MCF 10A (cell line): ENCODE measurements around the gene IZUMO1. TPM values are rescaled to one million over a fixed set of nuclear protein-coding genes. Genes with fewer than 3 reads are reported as not detected.

ENCODE experiments used
- BruUV-seq: library from RNA; stranded (reverse); fragments of 400-500 nt; replicated peaks from 2 replicates; lab custom pipeline; 2021; lab: Mats Ljungman, UMichigan
- CTCF ChIA-PET: fragments of 300-600 bp; sonication (Branson Sonifier 250); formaldehyde crosslinking; extraction: SDS; loops from one replicate; lab custom pipeline; 2021; ENCODE audit warnings: antibody characterized with exemption, inconsistent platforms; lab: Yijun Ruan, JAX
- POLR2A ChIA-PET: fragments of 300-600, 350-650 bp; sonication (Branson Sonifier 250); formaldehyde crosslinking; extraction: SDS; loops from one replicate; lab custom pipeline; 2020; ENCODE audit warnings: antibody characterized with exemption, inconsistent platforms; lab: Yijun Ruan, JAX
- DNase-seq: peaks from one replicate; pipeline ENCODE4 v3.0.0-alpha.2; 2018; ENCODE audit not compliant: unreplicated experiment
- H3K27ac Mint-ChIP-seq: one replicate; pipeline ENCODE4 v1.8.0; 2022; ENCODE audit warnings: mild to moderate bottlenecking, low read depth, mixed read lengths; ENCODE audit not compliant: unreplicated experiment
- H3K27me3 Mint-ChIP-seq: one replicate; pipeline ENCODE4 v1.8.0; 2022; ENCODE audit warnings: mixed read lengths; ENCODE audit not compliant: insufficient read depth, unreplicated experiment
- H3K36me3 Mint-ChIP-seq: one replicate; pipeline ENCODE4 v1.8.0; 2022; ENCODE audit warnings: mild to moderate bottlenecking, moderate library complexity, mixed read lengths; ENCODE audit not compliant: insufficient read depth, unreplicated experiment
- H3K4me1 Mint-ChIP-seq: one replicate; pipeline ENCODE4 v1.8.0; 2022; ENCODE audit warnings: mixed read lengths; ENCODE audit not compliant: insufficient read depth, unreplicated experiment
- H3K4me3 Mint-ChIP-seq: one replicate; pipeline ENCODE4 v1.8.0; 2022; ENCODE audit warnings: mild to moderate bottlenecking, moderate library complexity, mixed read lengths; ENCODE audit not compliant: unreplicated experiment
- H3K9me3 Mint-ChIP-seq: one replicate; pipeline ENCODE4 v1.8.0; 2022; ENCODE audit warnings: mixed read lengths; ENCODE audit not compliant: unreplicated experiment
- intact Hi-C: fragments of 100-400 bp; cut with micrococcal nuclease; formaldehyde crosslinking; loops from 2 replicates; pipeline ENCODE4 v1.14.1; 2022
- total RNA-seq: library from RNA; stranded (reverse); gene quantifications from 2 replicates; pipeline ENCODE4 v1.2.3, GENCODE V29; 2022
- TF ChIP-seq, protein P1 (sequence below): fragments of 200-600 bp; IDR thresholded peaks from one replicate; pipeline ENCODE4 v1.8.0; 2022; ENCODE audit warnings: antibody characterized with exemption, mild to moderate bottlenecking; ENCODE audit not compliant: unreplicated experiment

Gene IZUMO1
- total RNA-seq, 1 experiment from 2014 or later = 4.2 TPM

- Mint-ChIP-seq H3K27me3 (no peaks in the 10 kb centered on the region), H3K36me3 (peaks cover 12% of the 10 kb centered on the region), H3K9me3 (no peaks in the 10 kb centered on the region), H3K27ac (peak within 1 kb of the TSS; percentile 17), H3K4me1 (peaks cover 29% of the 10 kb centered on the region), H3K4me3 (peak within 1 kb of the TSS; percentile 77)
- TF ChIP-seq, protein P1, sequence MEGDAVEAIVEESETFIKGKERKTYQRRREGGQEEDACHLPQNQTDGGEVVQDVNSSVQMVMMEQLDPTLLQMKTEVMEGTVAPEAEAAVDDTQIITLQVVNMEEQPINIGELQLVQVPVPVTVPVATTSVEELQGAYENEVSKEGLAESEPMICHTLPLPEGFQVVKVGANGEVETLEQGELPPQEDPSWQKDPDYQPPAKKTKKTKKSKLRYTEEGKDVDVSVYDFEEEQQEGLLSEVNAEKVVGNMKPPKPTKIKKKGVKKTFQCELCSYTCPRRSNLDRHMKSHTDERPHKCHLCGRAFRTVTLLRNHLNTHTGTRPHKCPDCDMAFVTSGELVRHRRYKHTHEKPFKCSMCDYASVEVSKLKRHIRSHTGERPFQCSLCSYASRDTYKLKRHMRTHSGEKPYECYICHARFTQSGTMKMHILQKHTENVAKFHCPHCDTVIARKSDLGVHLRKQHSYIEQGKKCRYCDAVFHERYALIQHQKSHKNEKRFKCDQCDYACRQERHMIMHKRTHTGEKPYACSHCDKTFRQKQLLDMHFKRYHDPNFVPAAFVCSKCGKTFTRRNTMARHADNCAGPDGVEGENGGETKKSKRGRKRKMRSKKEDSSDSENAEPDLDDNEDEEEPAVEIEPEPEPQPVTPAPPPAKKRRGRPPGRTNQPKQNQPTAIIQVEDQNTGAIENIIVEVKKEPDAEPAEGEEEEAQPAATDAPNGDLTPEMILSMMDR = no peak
- ChIA-PET CTCF (no interaction called here), POLR2A (interaction anchor here (1.2 to 1.5 kb wide), 2 partner anchors 14 to 32 kb away, joined by 4 to 10 read pairs; no protein-coding TSS in a partner anchor)
- intact Hi-C loops = no loop called here
- no TSS peak for BruUV-seq
- peak; percentile 91 for DNase-seq
Measured at GRCh38 chr19:48752496-48753365, 6.0 kb upstream of the IZUMO1 start, which contains the start of gene FUT1. Gene FUT1, minus strand, starts transcription at chr19:48752641. Its CDS starts 1,360 bp downstream, at chr19:48751281.

GRCh38 chr19:48751845-48752495 is 5.3 kb upstream of the IZUMO1 start:
- TF ChIP-seq, protein P1 = no peak
- Mint-ChIP-seq H3K27me3 (no peaks in the 10 kb centered on the region), H3K4me1 (peaks cover 29% of the 10 kb centered on the region), H3K36me3 (peaks cover 14% of the 10 kb centered on the region), H3K9me3 (no peaks in the 10 kb centered on the region), H3K4me3 (peak overlapping the region; percentile 77), H3K27ac (peak overlapping the region; percentile 17)
- CTCF ChIA-PET = interaction anchor here (1.7 kb wide), 1 partner anchor 12 kb away, joined by 9 read pairs; the partner anchor contains the start of gene RASIP1
- POLR2A ChIA-PET = interaction anchor here (1.2 to 1.5 kb wide), 2 partner anchors 13 to 31 kb away, joined by 4 to 10 read pairs; no protein-coding TSS in a partner anchor
- intact Hi-C loops = no loop called here
- TSS peak; percentile 43 for BruUV-seq
- no peak for DNase-seq

- peak overlapping the region; percentile 77 for H3K4me3 Mint-ChIP-seq
- no TSS peak for BruUV-seq
- POLR2A ChIA-PET = interaction anchor here (1.5 kb wide), 1 partner anchor 12 kb away, joined by 10 read pairs; no protein-coding TSS in a partner anchor
- no peak overlapping the region for H3K27ac Mint-ChIP-seq
- TF ChIP-seq, protein P1 = no peak
- peaks cover 14% of the 10 kb centered on the region for H3K36me3 Mint-ChIP-seq
- no peak for DNase-seq
- H3K27me3 Mint-ChIP-seq = no peaks in the 10 kb centered on the region
- no peaks in the 10 kb centered on the region for H3K9me3 Mint-ChIP-seq
- CTCF ChIA-PET = interaction anchor here (1.7 kb wide), 1 partner anchor 11 kb away, joined by 9 read pairs; the partner anchor contains the start of gene RASIP1
- intact Hi-C loops = no loop called here
- peaks cover 29% of the 10 kb centered on the region for H3K4me1 Mint-ChIP-seq
Measured at GRCh38 chr19:48750771-48751504, 4.2 kb upstream of the IZUMO1 start.
